ENCODE data around the gene EXOSC5.
"Not testable (repeated sequence)": the region's sequence is repeated elsewhere in the genome, so short reads cannot be mapped to it uniquely, and the experiment has no call there.

The EXOSC5 gene

GRCh38 chr19:41403181-41403970, 6.2 kb upstream of the EXOSC5 start:
- no peak for DNase-seq

- DNase-seq: no peak
Observed at GRCh38 chr19:41402010-41402409, 4.9 kb upstream of the EXOSC5 start.

- DNase-seq: no peak
Observed at GRCh38 chr19:41401483-41401882, 4.3 kb upstream of the EXOSC5 start.

- no peak for DNase-seq
Observed at GRCh38 chr19:41399525-41399924, 2.4 kb upstream of the EXOSC5 start.

- DNase-seq: no peak
Observed at GRCh38 chr19:41399091-41399490, 1.9 kb upstream of the EXOSC5 start.

- no peak for DNase-seq
Observed at GRCh38 chr19:41398598-41398997, 1.4 kb upstream of the EXOSC5 start.

GRCh38 chr19:41398050-41398418, 875 bp upstream of the EXOSC5 start:
- DNase-seq: no peak

- no peak for DNase-seq
Observed at GRCh38 chr19:41395355-41395754, 1.8 kb downstream of the EXOSC5 start.

- DNase-seq: no peak
Observed at GRCh38 chr19:41392775-41393174, 4.4 kb downstream of the EXOSC5 start.

- no peak for DNase-seq
Observed at GRCh38 chr19:41391618-41392017, 5.5 kb downstream of the EXOSC5 start.

GRCh38 chr19:41386442-41386841, 10.7 kb downstream of the EXOSC5 start:
- DNase-seq: no peak

GRCh38 chr19:41384351-41384750, 12.8 kb downstream of the EXOSC5 start:
- no peak for DNase-seq

- not testable (repeated sequence) for DNase-seq
Observed at GRCh38 chr19:41381536-41381935, 15.6 kb downstream of the EXOSC5 start.

GRCh38 chr19:41377977-41378709, 19.0 kb downstream of the EXOSC5 start:
- peak; percentile 15 for DNase-seq

GRCh38 chr19:41376998-41377365, 20.2 kb downstream of the EXOSC5 start:
- DNase-seq: no peak

- no peak for DNase-seq
Observed at GRCh38 chr19:41376241-41376997, 20.7 kb downstream of the EXOSC5 start, which contains the start of gene TMEM91. TSS of gene TMEM91 (plus strand) at chr19:41376533. CDS start at chr19:41378310, 1,777 bp downstream.

- peak; percentile 95 for DNase-seq
Observed at GRCh38 chr19:41373993-41374392, 23.2 kb downstream of the EXOSC5 start.

GRCh38 chr19:41372501-41372900, 24.7 kb downstream of the EXOSC5 start:
- DNase-seq: no peak

- DNase-seq: no peak
Observed at GRCh38 chr19:41371541-41371940, 25.6 kb downstream of the EXOSC5 start.

GRCh38 chr19:41371119-41371518, 26.0 kb downstream of the EXOSC5 start:
- DNase-seq: not testable (repeated sequence)

- DNase-seq: no peak
Observed at GRCh38 chr19:41369769-41370168, 27.4 kb downstream of the EXOSC5 start.

- DNase-seq: no peak
Observed at GRCh38 chr19:41367848-41368301, 29.3 kb downstream of the EXOSC5 start.

GRCh38 chr19:41366089-41366488, 31.1 kb downstream of the EXOSC5 start:
- DNase-seq: no peak
